HG02588 (cell line): ENCODE results near the gene DIRAS1.

Experiments used
- ATAC-seq: cut with Tn5 transposase; IDR thresholded peaks from one replicate; pipeline ENCODE4 v1.9.1; 2021; ENCODE audit warnings: mild to moderate bottlenecking, moderate library complexity; ENCODE audit not compliant: unreplicated experiment

Gene DIRAS1

DNA sequence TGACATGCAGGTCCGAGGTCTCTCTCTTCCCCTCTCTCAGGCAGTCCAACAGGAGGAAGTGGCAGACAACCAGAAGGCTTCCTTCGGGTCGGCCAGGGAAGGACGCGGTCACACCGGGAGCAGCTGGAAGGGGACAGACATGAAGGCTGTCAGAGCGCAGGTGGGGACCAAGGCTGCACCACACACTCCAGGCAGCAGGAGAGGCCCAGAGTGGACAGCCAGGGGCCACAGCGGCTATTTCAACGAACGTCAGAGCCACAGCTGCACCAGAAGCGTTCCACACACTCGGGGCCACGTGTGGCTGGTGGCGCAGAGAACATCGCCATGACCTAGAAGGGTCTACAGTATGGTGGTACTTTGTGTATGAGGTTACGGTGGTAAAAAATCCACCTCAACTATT, 34.6 kb upstream of the DIRAS1 start:
- ATAC-seq, result no peak

DNA sequence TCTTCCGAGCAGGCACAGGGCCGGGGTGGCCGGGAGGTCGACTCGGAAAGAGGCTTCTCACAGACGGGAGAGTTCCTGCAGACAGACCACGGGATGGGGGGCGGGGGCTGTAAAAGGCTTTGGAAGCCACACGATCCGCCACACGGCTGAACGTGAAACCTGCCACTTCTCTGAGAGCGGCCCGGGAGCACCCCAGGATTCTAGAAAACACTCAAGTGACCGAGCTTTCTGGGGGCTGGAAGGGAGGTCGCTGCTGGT, 34.2 kb upstream of the DIRAS1 start:
- ATAC-seq, result no peak

DNA sequence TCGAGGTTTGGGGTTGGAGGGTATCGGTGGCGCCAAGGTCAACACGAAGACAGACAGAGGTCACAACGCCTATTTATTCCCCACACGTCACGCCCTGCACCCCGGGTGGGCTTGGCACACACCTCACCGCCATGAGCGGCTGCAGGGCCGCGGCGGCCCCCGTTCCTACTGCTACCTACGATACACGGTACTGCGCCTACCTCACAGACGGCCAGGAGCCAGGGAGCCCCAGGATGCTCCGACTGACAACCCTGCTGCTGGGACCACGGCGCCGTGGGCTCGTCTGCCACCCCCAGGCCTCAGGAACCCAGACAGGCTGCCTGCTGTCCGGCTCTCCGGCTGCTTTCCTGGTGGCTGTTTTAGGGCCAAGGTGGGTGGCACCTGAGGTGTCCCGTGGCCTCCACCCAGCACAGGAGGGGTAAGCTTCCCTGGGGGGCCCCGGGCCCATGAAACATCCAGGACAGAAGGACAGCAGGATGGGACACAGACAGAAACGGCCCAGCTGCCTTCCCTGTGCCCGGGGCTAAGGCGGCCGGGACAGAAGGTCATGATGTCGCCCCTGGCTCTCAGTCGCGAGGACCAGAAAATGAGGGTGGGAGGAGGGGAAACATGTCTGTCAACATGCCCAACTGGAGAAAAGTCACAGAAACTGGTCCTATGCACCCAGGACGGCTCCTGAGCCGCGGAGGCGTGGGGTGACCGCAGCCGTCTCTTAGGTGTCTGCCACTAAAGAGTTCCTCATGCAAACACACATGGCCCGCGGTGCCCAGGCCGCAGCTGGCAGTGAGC, 33.7 kb upstream of the DIRAS1 start:
- ATAC-seq, result no peak

DNA sequence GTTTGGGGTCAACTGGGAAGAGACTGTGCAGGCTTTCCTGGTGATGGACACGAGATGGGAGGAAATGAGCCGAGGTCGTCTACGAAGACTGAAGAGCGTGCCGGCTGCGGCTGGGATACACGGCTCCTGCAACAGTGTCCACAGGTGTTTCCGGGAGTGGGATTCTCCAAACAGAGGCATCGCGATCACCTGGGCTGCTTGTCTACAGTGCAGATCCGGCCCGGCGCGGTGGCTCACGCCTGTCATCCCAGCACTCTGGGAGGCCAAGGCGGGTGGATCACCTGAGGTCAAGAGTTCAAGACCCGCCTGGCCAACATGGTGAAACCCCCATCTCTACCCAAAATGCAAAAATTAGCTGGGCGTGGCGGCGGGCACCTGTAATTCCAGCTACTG, 30.3 kb upstream of the DIRAS1 start:
- no peak for ATAC-seq

DNA sequence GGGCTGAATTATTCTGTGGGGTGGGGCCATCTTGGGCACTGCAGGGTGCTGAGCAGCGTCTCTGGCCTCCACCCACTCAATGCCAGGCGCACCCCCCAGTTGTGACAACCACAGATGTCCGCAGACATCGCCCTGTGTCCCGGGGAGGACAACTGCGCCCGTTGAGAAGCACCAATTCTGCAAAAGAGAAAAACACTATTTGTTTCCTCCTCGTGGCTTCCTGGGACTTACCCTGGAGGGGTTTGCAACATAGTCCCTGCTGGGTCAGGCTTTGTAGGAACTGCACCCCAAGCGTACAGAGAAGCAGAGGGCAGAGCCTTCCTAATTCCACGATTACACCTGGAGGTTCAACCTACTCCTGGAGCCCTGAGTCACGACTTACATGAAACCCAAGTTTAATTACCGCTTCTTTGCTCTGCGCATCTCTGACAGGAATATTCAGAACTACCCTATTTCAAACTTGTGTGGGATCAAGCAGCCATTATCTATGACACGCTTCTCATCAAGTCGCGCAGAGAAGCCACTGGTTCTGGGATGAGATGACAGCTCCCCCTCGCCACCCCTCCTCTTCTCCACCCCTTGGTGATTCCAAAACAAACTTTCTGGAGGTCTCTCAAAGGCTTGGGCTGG, 29.8 kb upstream of the DIRAS1 start:
- no peak for ATAC-seq

DNA sequence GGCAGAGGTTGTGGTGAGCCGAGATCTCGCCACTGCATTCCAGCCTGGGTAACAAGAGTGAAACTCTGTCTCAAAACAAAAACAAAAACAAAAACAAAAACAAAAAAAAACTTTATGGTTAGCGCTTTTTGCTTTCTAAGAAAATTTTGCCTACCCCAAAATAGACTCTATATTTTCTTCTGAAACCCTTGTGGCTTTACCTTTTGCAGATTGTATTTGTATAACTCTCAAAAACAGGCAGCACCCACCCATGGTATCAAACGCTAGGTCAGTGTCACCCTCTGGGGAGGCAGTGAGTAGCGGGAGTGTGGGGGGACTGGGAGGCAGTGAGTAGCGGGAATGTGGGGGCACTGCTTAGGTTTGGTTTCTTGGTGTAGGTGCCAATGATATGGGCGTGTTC, 26.2 kb upstream of the DIRAS1 start:
- no peak for ATAC-seq

DNA sequence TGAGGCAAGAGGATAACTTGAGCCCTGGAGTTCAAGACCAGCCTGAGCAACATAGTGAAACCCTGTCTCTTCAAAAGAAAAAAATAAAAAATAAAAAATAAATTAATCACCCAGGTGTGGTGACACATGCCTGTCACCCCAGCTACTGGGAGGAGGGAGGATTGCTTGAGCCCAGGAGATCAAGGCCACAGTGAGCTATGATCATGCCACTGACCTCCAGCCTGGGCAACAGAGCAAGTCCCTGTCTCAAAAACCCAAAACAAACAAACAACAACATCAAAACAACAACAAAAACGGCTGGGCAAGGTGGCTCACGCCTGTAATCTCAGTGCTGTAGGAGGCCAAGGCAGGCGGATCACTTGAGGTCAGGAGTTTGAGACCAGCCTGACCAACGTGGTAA, 22.9 kb upstream of the DIRAS1 start:
- no peak for ATAC-seq

DNA sequence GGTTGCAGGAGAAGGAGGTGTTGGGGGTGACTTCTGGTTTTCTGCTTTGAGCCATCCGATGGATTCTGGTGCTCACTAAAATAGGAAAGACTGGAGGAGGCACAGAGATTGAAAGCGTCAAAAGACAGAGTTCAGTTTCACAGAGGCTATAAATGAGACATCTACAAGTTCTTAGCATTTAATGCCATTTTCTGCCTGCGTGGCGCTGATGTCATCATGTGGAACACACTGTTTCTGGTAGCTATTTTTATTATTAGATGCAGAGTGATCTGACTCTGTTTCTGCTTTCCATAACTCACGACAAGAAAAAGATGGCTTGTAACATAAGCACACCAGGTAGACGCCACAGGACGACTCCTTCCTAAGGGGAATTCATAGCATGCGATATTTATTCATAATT, 21.9 kb upstream of the DIRAS1 start:
- ATAC-seq, result no peak

DNA sequence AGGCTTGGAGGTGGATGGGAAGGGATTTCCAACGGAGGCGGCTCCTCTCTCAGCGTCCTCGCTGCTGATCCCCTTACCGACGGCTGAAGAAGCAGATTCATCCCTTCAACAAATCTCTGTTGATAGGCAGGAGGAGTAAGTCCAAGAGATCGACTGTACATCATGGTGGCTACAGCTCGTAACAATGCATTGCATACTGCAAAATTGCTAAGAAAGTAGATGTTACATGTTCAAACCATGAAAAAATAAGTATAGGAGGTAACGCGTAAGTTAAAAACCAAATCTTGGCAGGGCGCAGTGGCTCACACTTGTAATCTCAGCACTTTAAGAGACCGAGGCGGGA, 19.1 kb upstream of the DIRAS1 start:
- ATAC-seq, result no peak

DNA sequence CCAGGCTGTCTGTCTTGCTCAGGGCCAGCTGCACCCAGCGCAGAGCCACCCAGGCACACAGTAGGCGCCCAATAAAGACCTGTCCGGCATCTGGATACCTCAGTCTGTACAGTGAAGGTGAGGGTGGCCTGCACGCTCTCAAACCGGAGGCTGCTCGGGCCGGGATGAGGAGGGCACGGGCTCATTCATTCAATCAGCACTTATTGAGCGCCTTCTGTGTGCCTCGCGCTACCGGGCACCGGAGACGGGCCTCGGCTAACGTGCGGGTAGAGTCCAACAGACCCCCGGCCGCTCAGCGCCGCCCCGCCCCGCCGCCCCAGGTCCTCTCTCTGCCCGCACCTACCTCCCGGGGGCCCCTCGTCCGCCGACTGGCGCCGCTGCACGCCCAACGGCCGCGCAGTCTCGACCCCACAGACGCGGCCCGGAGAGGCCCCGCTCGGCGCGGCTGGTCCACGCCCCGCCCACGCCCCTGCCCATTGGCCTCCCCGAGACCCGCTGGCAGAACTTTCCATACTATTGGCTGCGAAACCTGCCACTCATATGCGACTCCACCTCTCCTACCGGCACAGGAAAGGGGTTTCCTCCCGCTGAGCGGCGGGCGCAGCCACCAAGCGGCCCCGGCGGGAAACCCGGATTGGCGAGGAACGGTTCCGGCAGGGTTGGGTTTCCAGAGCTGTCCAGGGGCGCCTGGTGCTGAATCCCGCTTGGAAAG, 18.6 kb upstream of the DIRAS1 start, which contains the start of gene SLC39A3:
TSS of gene SLC39A3 (minus strand) at position 416 of the 712 bp plus-strand sequence. CDS start 2,760 bp downstream, outside the sequence.
- ATAC-seq, result peak; percentile 91

DNA sequence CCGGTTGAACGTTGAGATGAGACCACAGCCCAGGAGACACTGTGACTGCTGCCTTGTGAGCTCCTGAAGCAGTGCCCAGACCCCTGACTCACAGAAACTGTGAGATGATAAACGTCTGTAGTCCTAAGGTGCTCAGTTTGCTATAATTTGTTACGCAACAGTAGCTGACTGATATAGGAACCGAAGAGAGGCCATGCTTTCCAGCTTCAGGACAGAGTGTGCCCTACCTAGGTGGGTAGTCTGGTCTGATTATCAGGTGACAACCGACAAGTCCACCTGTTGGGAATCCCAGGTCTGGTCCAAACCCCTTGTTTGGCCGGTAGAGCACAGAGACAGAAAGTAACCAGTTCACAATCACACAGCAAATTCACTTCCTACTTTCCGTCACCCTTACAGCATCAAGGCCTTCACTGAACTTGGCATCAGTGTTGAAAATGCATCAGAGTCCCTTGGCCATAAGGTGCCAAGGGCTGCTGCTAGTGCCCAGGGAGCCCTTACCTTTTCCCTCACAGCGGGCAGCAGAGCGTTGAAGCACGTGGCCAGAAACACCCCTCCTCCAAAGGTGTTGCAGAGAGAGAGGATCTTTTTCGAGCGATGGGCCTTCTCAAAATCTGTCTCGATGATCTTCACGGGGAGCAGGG, 15.5 kb upstream of the DIRAS1 start:
- no peak for ATAC-seq

DNA sequence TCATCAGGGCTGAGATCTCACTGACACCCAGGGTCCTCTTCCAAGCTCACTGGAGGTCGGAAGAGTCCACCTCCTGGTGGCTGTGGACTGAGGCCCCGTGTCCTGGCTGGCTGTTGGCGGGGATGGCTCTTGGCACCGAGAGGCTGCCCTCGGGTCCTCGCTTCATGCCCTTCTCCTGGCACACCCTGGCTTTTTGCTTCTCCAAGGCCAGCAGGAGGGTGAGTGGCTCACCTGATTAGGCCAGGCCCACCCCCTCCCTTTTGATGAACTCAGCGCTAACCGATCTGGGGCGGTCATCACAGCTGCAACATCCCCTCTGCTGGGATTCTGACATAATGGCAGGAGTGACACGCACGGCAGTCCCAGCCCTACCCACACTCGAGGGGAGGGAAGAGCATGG, 14.2 kb upstream of the DIRAS1 start:
- no peak for ATAC-seq

DNA sequence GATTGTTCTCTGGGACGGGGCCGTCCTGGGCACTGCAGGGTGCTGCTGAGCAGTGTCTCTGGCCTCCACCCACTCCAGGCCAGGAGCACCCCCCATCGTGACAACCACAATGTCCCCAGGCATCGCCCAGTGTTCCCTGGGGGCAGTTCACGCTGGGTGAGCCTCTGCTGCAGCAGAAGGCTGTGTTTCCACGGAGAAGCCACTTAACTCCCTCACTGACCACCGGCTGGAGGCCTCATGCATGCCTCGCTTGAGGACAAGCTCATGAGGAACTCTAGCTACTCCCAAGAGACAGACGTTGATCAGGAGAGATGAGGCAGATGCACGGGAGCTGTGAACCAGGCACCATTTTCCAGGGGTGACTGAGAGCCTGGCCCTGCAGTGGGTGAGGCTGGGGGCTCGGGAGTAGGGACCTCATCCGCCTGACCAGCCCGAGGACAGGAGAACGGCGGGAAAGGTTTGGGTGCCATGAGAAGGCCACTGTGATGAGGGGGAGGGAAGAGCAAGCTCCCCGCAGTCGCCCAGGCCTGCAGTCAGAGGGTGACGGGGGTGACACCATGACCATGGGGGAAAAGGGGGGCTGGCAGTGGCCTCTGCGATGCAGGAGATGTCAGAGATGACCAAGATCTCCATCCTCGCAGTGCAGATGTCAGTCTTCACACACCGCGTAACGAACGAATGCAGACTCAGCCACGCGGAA, 13.6 kb upstream of the DIRAS1 start:
- no peak for ATAC-seq

DNA sequence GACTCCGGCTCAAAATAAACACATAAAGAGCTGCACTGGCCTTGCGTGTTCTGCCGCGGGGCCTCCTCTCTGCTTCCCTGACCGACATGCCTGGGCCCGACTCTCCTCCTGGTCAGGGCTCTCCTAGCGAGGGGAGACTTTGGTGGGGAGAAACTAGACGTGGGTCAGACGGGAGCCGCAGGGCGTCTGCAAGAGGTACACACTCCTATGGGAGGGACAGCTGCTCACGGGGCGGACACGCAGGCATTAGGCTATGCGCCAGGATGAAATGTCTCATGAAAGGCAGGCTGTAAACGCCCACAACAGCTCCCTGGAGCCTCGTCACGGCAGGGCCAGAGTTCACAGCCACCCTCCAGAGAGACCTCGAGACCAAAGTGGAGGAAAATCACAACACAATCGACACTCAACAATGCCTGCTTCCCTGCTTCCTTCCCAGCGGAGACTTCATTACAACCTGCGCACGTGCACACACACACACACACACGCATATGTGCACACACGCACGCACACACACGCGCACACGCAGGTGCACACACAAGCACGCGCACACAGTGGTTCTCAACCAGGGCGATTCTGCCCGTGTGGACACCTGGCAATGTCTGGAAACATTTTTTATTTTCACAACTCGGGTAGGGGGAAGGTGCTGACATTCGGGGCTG, 12.9 kb upstream of the DIRAS1 start:
- no peak for ATAC-seq

DNA sequence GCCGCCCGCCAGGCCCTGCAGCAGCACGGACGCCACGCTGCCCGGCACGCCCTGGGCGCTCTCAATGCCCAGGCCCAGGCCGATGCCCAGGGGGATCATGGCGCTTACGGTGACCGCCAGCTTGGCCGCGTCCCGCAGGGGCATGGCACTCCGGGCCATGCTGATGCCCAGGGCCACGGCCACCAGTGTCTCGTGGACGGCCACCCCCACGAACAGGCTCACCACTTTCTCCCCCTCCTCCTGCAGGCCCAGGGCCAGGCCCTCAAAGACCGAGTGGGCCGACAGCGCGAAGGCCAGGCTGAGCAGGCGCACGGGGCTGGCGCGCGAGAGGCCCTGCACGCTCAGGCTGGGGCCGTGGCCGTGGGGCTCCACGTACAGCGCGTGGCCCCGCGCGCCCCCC, 11.7 kb upstream of the DIRAS1 start:
- no peak for ATAC-seq

DNA sequence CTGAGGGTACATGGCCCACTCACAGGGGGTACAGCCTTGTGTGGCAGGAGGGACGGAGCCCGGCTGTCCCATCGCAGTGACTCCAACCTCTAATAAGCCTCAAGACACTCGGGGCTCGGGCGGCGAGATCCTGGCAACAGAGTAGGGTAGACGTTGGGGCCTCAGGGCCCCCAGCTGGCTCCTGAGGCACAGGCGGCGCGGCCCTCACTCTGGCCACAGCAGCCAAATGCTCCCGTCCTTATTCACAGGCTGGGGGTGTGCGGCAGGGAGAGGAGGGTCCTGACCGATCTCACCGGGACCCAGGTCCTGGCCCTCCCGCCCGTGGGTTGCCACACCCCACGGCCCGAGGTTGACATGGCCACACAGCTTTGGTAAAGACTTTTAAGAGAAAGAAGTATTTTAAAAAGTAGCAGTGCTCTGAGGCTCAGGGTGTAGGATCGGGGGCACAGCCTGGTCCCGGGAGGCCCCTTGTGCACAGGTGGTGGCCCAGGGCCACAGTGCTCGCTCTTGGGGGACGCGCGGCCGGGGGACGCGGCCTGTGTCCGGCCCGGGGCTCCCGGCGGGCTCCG, 11.1 kb upstream of the DIRAS1 start:
- ATAC-seq, result no peak

DNA sequence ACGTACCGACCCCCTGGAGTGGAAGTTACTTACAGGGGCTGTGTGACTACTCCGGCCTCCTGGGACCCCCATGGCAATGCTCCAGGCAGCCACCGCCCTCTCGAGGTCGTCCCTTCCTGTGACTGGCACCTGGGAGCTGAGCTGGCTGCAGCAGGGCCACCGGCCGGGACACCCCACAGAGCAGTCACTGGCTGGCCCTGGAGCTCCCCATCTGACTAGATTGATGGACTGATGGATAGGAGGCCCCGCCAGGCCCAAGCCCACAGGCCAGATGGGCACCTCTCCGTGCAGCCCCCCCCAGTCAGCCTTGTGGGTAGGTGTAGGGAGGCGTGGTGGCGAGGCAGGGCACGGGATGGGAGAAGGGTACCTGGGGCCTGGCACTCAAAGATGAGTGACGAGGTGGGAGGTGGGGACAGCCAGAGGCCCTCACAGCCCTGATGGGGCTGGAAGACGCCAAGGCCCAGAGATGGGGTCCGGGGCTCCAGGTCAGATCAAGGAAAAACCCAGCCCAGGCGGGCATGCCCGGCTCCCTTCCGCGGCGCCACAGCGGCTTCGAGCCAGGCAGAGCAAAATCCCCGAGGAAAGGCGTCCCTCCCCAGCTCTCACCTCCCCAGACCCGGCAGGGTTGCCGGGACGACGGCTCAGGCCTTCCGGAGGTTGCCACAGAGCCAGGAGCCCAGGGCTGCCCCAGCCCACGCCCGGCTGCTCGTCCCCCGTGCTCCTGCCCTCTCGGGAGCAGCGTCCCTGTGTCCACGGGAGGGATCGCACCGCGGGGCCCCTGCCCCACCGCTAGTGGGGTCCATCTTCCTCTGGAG, 10.2 kb upstream of the DIRAS1 start:
- ATAC-seq, result no peak

DNA sequence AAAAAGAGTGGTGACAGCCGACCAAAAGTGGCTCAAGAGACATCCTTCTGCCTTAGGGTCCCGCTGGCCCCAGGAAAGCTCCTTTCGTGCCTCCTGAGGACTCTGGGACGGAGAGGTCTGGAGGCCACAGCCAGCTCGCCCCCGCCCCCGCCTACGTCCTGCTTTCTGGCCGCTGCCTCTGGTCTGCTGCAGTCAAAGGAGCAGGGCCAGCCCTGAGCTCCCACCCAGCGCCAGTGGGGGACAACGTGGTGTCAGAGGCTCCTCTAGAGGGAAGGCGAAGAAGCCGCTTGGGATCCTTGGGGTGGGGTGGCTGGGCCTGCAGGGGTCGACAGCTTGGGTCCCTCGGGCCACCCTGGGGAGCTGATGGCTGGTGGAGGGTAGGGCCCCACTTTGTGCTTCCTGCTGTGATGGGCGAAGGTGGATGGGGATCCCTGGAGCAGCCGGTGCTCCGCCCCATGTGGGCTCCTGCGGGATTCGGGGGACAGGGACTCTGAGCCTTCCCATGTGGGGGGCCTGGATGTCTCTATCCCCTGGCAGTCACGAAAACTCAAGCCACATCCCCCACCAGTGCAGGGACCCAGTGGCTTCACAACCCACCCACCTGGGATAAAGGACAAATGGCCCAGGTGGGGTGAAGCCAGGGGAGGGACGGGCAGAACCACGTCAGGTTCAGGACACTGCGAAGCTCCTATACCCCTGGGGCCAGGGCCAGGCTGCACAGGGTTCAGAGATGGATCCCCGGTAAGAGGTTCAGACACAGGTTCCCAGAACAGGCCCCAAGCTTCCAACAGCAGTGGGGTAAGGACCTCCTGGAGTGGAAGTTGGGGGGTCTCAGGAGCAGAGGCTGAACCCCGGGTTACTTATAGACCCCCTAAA, 9.0 kb upstream of the DIRAS1 start:
- ATAC-seq, result no peak
